HG03097 (cell line): ENCODE data around the gene GRIA1.

ENCODE experiments used
- ATAC-seq: cut with Tn5 transposase; IDR thresholded peaks from one replicate; pipeline ENCODE4 v1.9.1; 2021; ENCODE audit not compliant: unreplicated experiment, low FRiP score

GRIA1 gene

DNA sequence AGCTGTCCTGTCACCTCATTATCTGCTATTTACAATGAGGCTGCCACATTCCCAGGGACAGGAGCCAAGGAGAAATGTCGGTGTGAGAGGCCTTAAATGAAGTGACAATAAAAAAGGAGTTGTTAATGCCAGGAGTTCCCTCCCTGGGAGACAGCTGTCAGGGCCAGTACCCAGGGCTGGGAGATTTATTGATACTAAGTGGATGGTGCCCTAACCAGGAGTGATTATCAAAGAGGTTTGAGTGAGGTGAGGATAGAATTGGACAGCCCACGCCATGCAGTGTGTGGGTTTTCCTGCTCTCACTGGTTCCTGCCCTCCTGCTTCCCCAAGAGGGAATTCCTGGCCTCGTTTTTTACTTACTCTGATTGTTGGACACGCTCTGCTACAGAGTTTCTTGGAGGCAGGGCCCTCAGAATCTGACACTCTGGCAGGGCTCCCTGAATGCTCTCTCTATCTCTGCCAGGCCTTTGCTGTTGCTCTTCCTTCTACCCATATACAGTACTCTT, 150.8 kb downstream of the GRIA1 start:
- ATAC-seq = no peak

DNA sequence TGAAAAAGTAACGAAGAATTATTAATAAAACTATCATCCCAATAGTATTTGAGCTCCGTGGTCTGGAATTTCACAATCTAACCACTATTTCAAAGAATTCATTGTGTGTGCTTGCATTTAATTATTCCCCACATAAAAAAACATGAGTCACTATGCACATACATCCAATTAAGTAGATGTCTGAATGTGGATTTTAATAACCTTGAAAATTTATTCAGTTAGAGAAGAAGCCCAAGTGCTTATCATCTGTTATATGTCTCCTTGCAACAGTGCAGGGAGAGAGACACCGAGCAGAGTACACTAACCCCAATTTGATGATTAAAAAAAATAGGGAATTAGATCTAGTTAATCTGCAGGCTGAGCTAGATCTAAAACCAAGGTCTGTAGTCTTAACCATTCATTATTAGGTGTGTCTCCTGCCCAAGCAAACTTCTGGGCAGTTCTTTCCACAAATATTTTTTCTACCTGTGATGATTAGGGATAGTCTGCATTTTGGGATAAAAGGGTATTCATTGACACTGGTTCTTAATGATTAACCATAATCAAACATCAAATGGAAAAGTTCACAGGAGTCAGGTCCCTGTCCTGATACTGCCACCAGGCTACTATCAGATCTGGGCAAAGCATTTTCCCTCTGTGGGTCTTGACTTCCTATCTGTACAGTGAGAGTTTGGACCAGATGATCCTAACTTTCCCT, 164.2 kb downstream of the GRIA1 start:
- ATAC-seq = no peak

DNA sequence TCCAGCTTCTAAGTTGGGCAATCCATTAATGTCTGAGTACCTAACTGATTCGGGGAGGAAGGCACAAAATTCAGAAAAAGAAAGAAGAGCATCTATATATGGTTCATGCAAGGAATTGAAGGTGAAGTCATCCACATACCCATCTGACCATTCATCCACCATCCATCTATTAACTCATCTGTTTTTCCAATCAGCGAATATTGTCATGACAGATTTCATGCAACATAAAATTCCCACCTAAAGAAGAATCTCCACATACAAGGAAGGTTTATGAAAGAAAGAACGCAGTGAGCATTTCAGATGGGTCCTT, 164.7 kb downstream of the GRIA1 start:
- no peak for ATAC-seq

DNA sequence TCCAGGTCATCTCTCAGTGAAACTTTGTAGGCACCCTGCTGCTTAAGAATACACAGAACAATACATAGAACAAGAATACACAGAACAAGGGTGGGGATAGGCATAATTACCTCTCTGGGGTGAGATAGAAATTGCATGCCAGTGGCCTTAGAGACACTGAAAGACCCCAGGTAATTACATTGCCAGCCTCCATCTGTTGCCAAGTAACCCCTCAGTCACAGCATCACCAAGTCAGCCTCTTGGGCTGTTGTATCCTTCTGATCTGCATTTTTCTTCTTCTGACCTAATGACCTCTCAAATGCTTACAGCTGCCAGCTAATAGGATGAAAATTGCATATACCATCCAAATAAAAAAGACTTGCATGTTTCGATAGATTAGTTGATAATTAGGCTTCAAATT, 167.7 kb downstream of the GRIA1 start:
- no peak for ATAC-seq

DNA sequence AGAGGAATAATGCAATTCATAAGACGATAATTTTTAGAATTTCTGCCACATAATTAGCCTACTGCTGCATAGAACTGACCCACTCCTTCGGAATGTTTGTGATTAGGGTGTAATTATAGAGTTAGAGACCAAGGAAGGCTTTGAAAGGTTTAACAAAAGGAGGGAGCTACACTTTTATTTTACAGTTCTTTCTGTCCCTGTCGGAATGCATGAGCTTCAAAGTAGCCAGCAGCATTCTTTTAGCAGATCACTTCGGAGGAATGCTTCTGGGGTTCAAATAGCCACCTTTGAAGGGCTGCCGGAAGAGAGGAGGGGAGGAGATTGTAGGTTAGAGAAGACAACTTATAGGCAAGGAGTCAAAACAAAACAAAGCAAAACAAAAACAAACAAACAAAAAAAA, 168.1 kb downstream of the GRIA1 start:
- ATAC-seq = no peak

DNA sequence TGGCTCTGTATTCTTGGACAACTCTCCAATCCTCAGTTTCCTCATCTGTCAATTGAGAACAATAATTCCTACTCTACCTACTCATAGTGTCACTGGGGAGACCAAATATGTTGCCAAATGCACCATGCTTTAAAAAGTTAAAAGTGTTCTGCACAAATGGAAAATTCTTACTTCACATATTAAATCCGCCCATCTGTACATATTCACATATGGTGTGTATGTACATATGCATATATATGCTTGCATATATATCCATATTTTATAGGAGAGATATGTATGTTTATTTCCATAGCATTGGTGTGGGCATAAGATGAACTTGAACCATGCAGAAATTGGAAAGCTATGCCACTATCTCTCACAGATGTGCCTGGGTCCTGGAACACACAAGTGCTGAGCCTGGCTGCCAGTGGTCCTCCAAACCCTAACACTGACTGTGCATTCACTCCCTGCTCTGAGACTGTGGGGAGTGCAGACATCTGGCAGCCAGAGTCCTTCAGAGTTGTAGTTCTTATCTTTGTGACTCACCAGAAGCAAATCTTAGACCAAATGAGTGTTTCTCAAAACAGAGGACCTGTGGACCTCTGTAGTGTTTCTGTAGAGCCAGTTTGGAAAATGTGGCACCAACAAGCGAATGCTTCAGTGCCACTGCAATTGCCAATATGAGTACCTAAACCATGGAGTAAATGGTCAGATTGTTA, 168.7 kb downstream of the GRIA1 start:
- no peak for ATAC-seq

DNA sequence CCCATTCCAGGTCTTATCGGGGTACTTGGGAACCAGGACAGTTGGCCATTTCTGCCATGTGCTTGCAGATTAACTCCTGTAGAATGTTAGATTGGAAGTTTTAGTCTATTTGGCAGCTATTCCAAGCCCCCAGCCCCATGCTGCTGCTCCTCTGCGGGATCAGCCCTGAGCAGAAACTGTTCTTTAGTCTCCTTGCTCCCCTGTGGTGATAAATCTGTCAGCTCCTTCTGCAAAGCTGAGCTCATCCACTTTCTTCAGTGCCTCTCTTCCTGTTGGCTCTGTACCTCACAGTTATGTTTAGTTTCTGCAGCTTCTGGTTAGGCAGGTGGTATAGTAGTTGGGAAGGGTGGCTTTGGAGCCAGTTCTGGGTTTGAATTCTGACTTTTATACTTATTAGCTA, 170.4 kb downstream of the GRIA1 start:
- no peak for ATAC-seq

DNA sequence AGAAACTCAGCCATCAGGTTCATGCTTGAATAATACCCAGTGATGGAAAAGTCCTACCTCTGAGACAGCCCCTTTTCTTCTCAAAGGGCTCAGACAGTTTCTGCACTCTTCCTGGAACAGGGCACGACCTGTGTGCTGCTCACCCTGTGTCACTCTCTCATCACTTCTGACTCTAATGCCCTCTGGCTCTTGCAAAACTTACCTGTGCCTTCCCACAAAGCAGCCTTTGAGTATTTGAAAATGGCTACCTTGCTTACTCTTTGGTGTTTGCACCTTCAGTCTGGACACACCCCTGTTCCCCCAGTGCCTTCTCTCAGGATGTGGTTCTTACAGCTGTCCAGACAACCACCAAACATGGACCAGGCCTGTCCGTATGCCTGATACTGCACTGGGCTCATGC, 171.4 kb downstream of the GRIA1 start:
- ATAC-seq = no peak

DNA sequence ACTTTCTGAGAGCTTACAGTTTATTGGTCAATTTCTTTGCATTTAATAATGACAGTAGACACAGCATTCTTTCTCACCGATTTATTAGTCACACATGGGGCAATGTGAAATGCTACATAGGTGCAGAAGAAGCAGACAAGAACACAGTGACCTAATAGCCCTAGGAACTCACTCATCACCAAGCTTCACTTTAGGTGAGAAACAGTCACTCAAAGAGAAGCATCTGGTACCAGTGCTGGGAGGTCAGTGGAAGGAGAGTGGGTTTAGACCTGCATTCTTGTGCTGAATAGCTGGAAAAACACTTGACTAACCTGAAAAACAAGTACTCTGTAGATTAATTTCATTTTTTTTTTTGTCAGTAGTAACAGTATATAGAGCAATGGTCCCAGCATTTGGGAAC, 179.6 kb downstream of the GRIA1 start:
- ATAC-seq = no peak

DNA sequence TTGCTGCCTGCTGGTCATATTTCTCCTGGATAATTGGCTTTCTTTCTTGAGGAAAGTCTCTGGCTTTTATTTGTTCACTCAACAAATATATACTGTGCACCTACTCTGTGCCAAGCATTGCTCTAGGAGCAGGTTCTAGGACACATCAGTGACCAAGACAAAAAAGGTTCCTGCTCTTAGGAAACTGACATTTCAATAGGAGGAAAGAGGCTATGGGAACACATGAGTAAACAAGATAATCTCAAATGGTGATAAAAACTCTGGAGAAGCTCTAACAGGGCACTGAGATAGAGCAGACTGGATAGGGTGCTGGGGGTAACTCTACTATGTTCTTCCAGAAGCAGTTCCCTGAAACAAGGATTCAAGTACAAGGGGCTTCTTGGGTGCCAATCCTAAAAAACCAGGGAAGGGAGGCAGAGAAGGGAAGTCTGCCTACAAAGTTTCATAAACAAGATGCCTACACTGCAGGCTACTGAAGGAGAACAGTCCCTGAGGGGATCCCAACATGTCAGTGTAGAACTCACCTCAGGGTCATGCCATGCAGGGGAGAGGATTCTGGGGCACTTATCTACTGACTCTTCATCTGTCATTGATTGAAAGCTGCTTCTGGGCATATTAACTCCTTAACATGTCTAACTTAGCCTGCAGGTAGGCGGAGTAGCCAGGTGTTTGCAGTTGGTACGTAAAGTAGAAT, 181.3 kb downstream of the GRIA1 start:
- no peak for ATAC-seq

DNA sequence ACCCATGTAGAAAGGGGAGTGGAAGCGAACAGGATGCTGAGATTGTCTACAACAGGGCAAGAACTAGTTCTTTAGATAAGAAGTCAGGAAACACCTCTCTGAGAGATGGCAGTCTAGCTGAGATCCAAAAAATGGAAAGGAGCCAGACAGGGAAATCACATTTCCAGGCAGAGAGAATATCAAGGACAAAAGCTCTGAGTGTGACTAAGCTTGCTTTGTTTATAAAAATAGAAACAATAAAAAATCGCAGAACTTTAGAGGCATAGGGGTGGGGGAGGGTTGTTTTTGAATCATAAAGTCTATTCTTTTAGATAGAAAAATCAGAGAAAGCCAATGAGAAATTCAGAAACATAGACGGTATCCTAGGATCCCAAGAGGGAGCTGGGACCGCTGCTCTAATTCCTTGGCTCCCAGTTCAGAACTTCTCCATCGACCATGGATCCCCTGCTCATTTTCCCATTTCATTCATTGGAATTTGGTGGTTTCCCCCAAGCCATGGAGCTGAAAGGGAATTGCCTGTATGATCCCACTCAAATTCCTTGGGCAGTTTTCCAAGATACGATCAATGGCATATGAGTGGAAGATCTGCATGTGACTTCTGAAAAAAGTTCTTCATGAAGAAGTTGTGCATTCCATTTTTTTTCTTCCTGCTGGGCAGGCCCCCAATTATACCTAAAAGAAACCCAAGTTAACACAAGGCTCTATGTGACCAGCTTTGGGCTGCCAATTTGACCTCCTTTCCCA, 182.0 kb downstream of the GRIA1 start:
- ATAC-seq = no peak

DNA sequence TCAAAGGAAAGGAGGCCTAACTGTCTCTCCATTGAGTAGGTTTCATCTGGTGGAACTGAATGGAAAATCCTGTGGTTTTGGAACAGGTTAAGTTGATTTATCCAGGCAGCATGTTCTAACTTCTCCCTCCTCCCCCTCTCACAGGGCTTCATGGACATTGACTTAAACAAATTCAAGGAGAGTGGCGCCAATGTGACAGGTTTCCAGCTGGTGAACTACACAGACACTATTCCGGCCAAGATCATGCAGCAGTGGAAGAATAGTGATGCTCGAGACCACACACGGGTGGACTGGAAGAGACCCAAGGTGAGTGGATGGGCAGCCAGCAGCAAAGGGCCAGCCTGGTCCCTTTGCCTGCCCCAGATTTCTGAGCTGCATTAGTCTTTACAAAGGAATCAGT, 183.9 kb downstream of the GRIA1 start:
- ATAC-seq = no peak

DNA sequence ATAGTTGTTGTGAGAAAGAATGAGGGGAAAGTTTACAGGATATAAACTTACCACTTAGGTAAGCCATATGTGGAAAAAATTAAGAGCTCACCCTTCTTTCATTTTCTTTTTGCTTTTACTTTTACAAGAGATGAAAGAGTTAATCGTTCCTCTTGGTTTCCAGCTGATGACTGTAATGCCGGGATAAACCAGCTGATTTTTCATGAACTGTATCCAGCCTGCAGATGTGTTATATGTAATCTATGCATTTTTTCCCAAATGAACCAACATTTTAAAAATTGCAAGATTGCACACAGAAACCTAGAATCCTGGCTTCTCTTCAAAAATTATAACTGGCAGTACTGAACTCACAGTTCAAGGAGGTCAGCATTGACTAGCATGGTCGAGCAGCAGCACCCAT, 185.9 kb downstream of the GRIA1 start:
- ATAC-seq = no peak

DNA sequence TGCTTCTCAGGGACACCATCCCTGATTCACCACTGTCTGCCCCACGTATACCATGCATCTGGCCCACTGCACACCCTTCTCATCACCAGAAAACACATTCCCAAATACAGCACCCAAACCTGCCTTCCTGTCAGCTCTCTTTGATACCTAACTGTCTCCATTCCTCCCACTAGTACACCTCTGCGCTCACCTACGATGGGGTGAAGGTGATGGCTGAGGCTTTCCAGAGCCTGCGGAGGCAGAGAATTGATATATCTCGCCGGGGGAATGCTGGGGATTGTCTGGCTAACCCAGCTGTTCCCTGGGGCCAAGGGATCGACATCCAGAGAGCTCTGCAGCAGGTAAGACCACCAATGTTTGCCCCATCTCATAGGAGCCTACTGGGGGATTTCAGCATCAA, 186.4 kb downstream of the GRIA1 start:
- ATAC-seq = no peak

DNA sequence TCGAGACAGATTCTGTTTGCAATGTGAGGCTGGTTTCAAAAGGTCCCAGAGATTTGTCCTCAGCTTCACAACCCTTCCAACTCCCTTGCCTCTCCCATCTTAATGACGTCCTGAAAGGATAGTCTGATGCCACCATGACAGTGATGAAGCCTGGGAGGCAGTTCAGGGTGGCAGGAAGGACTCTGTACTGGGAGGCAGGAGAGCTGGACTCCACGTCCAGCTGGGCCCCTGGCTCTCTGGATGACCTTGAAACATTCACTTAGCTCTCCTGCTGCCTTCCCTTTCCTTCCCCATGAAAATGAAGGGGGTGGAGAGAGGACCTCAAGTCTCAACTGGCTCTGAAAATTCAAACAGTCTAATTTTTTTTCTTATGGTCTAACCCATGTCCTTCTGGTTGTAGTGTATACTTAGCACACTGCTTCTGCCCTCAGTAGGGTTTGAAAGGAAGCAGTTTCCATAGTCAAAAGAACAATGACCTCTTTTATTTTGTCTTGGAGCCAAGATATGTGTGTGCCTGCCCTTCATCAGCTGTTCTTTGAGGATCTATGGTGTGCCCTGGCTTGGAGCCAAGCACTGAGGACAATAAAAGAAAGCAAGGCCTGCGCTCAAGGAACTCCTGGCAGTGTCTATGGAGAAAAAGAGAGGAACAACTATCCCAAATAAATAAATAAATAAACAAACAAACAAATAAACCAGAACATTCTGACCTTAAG, 188.3 kb downstream of the GRIA1 start:
- no peak for ATAC-seq

DNA sequence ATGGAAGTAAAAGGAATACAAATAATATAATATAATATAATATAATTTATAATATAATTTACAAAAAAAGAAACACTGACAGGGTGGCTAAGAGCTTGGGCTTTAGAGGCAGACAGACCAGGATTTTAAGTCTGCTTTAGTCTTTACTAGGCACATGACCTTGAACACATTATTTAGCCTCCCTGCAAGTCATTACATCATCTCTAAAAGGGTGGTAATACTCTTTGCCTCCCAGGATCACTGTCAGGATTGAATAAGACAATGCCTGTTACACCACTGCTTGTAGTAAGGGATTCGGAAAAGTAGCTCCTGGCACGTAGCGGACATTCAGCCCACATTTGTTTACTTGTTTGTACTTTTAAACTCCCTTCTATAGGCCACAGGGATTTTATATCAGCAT, 199.8 kb downstream of the GRIA1 start:
- no peak for ATAC-seq

DNA sequence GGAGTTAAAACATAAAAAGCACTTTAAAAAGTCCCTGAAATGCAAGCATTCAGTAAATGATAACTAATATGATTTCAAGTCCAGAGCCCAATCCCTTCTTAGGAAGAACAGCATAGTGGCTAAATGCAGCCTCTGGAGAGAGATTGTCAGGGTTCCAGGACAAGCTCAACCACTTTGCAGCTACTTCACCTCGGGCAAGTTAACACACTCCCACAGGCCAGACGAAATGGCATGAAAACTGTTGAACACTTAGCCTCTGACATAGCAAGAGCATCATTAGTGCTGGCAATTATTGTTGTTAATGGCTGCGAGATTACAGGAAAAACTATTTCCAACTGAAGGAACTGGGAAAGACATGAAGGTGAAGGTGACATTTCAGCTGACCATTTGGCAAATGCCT, 205.8 kb downstream of the GRIA1 start:
- no peak for ATAC-seq

DNA sequence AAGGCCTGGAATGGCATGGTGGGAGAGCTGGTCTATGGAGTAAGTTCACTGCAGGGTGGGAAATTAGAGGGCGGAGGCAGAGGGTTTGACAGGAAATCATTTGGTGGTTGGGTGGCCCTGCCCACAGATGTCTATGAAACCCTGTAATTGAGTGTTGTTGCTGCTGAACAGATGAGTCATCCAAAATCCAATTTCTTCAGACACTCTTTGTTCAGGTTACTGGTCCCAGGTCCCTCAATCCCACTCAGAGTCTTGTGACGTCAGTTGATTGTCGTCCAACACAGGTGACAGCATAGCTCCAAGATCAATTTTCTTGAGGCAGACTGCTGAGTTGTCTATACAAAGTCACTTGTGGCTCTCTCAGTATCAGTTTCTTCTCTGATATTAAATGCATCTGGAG, 208.6 kb downstream of the GRIA1 start:
- ATAC-seq = no peak

DNA sequence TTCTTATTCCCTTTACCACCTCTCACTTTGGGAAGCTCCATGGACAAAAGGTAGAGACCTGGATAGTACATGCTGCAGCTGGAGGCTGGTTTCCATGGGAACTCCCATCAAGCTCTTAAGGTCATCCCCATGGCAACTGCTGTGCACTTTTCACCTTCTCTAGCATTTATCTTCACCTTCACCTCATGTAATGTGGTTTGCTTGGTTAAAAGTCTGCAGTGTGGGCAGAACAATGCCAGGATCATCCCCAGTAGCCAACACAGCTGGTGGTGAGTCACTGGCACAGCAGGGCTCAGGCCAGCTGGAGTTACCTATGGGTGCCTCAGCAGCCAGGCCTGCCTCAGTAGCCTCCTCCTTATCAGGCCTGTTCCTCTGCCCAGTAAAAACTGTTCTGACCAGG, 210.5 kb downstream of the GRIA1 start:
- no peak for ATAC-seq

DNA sequence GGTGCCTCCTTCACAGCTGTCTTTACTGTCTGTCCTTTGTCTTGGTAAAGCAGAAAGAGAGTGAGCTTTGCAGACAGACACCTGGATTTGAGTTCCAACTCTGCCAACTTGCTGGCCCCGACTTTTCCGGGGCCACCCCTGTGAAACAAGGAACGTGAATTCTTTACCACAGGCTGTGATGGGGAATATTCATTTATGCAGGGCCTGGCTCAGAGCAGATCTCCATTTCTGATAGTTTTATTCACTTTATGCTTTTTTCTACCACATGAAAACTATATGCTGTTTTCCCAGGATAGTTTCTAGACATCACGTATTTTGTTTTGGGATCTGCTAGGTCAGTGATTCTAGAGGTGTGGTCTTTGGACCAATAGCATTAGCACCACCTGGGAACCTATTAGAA, 211.8 kb downstream of the GRIA1 start:
- ATAC-seq = no peak

DNA sequence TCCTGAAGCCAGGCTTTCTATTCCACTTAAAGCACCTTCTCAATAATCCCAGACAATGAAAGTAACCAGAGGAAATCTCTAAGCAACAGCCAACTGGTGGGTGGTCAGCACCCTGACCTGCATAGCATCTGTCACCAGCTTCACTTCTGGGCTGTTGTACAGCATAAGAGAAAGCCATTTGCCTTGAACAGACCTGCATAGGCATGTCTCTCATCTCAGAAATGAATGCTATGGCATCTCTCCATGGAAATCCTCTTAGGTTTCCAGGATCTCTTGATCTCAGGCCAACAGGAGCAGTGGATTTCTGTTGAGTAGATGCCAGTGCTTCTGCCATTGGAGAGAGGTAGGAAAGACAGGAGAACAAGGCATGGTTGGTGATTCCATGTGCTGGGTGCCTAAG, 213.6 kb downstream of the GRIA1 start:
- no peak for ATAC-seq
